ENCODE data around the gene DYNLT4.

- TF ChIP-seq, protein P1, sequence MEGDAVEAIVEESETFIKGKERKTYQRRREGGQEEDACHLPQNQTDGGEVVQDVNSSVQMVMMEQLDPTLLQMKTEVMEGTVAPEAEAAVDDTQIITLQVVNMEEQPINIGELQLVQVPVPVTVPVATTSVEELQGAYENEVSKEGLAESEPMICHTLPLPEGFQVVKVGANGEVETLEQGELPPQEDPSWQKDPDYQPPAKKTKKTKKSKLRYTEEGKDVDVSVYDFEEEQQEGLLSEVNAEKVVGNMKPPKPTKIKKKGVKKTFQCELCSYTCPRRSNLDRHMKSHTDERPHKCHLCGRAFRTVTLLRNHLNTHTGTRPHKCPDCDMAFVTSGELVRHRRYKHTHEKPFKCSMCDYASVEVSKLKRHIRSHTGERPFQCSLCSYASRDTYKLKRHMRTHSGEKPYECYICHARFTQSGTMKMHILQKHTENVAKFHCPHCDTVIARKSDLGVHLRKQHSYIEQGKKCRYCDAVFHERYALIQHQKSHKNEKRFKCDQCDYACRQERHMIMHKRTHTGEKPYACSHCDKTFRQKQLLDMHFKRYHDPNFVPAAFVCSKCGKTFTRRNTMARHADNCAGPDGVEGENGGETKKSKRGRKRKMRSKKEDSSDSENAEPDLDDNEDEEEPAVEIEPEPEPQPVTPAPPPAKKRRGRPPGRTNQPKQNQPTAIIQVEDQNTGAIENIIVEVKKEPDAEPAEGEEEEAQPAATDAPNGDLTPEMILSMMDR (IDR thresholded peaks at IDR 0.05; ENCODE audit: insufficient read depth, low read length, poor library complexity, severe bottlenecking): no peak
- no peak for TF ChIP-seq EZH2phosphoT487 (conservative IDR thresholded peaks at IDR 0.05; ENCODE audit: low read length)
Observed at GRCh38 chr1:44777547-44777946, 29.6 kb downstream of the DYNLT4 start.
